ENCODE data around the gene GBX2. TPM values are rescaled to one million over a fixed set of nuclear protein-coding genes. Genes with fewer than 3 reads are reported as not detected.

GBX2 gene
- total RNA-seq, 1 experiment from 2014 or later = 10.2 TPM

DNA sequence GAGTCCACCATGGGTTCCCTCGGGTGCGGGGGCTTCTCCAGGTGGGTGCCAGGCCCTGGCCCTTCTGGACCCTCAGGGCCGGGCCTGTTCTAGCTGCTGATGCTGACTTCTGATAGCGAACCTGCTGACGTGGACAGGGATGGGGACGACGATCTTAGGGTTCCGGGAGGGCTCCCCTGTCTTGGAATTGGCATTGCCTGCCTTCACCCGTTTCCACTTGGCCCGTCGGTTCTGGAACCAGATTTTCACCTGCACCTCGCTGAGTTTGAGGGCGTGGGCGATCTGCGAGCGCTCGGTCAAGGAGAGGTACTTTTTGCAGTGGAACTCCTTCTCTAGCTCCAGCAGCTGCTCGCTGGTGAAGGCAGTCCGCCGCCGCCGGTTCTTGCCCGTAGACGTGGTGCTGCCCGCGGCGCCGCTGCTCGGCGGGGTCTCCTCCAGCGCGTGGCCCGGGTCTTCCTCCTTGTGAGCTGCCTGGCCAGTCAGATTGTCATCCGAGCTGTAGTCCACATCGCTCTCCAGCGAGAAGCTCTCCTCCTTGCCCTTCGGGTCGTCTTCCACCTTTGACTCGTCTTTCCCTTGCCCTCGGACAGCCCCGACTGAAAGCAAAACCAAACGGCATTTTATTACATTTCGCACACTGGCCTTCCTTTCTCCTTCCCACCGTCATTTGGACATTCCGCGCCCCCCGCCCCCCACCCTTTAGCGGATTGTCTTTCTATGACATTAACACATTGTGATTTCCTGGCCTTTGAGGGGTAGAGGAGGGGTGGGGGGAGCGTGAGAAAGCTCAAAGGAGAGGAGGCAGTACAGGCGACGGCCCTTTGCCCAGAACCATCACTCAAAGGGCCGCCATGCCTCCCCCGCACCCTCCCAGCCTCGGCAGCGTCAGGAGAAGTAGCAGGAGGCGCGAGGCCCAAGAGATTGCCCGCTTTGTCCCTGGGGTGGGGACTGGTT is 2.1 kb downstream of the GBX2 start:
- intact Hi-C loops (cut with micrococcal nuclease; ENCODE audit: unreplicated experiment) = no loop called here
- ATAC-seq = no peak
- H3K9me3 ChIP-seq (ENCODE audit: control insufficient read depth, insufficient read depth, low read depth, low read length) = no peaks in the 10 kb centered on the region
- no peak for DNase-seq (ENCODE audit: low read depth, low spot score)
- TSS peak; percentile 77 for BruUV-seq (replicated peaks)
- no peak for TF ChIP-seq SIN3A (IDR thresholded peaks at IDR 0.05; ENCODE audit: borderline replicate concordance, insufficient read depth, low read depth, low read length)
- TF ChIP-seq POLR2AphosphoS5 (IDR thresholded peaks at IDR 0.05; ENCODE audit: low read depth, low read length) = no peak
- H3K27ac ChIP-seq (ENCODE audit: low read length) = peak overlapping the region; percentile 83
- H3K4me1 ChIP-seq (ENCODE audit: control insufficient read depth, insufficient read depth, low read length) = peaks cover 9% of the 10 kb centered on the region
- no peaks in the 10 kb centered on the region for H3K27me3 ChIP-seq (ENCODE audit: control insufficient read depth, insufficient read depth, low read length)
- ChIA-PET POLR2A (interaction anchor here (0.7 kb wide), 1 partner anchor 653 kb away, joined by 11 read pairs; no protein-coding TSS in a partner anchor), CTCF (no interaction called here)
- H3K36me3 ChIP-seq (ENCODE audit: control insufficient read depth, insufficient read depth, low read length) = no peaks in the 10 kb centered on the region
- in situ Hi-C loops (cut with HindIII; ENCODE audit: low pct_unique_long_range_greater_than_20kb, low sequenced_read_pairs) = no loop called here
- peak overlapping the region; percentile 67 to 76 for H3K4me3 ChIP-seq (ENCODE audit: low read depth in 2 of 2, low read length in 2 of 2)

DNA sequence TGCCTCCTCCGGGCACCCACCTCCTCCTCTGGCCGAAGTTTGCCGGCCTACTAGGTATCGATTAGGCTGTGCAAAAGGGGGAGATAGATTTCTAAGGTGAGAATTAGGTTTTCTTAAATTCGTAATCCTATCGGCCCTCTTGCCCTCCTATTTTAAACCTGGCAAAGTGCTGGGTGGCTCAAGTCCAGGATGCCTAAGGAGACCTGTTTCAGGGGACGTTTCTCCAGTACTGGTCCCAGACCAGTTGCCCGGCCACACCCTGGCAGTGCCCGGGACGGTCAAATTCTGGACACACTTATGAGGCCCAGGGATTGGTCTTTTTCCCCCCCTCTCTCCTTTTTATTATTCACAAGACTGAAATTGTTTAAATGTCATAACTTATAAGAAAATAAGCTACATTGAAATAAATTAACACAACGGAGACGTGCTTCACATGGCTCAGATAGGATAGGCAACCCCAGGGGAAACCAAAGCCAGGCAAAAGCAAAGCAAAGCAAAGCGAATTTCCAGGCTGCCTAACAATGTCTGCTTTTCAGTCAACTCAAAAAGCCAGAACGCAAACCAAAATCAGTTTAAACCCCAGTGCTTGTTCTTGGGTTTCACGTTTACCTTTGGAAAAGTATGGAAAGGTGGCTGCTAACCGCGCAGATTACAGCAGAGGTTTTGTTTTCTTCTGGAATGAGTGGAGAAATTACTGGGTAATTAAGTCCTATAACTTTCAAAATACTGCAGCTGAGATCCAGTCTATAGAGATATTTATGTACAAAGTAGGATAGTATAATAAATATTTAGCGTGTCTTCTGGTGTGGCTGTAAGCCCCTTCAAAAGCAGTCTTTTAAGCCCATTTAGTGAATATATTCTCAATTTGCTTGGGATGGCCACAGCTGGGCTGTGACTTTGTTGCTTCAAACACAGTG is 3.0 kb downstream of the GBX2 start:
- peak overlapping the region; percentile 83 for H3K27ac ChIP-seq (ENCODE audit: low read length)
- H3K27me3 ChIP-seq (ENCODE audit: control insufficient read depth, insufficient read depth, low read length) = no peaks in the 10 kb centered on the region
- no peak for ATAC-seq
- H3K9me3 ChIP-seq (ENCODE audit: control insufficient read depth, insufficient read depth, low read depth, low read length) = no peaks in the 10 kb centered on the region
- H3K4me3 ChIP-seq (ENCODE audit: low read depth in 2 of 2, low read length in 2 of 2) = peak overlapping the region; percentile 67 to 76
- TF ChIP-seq, protein P1, sequence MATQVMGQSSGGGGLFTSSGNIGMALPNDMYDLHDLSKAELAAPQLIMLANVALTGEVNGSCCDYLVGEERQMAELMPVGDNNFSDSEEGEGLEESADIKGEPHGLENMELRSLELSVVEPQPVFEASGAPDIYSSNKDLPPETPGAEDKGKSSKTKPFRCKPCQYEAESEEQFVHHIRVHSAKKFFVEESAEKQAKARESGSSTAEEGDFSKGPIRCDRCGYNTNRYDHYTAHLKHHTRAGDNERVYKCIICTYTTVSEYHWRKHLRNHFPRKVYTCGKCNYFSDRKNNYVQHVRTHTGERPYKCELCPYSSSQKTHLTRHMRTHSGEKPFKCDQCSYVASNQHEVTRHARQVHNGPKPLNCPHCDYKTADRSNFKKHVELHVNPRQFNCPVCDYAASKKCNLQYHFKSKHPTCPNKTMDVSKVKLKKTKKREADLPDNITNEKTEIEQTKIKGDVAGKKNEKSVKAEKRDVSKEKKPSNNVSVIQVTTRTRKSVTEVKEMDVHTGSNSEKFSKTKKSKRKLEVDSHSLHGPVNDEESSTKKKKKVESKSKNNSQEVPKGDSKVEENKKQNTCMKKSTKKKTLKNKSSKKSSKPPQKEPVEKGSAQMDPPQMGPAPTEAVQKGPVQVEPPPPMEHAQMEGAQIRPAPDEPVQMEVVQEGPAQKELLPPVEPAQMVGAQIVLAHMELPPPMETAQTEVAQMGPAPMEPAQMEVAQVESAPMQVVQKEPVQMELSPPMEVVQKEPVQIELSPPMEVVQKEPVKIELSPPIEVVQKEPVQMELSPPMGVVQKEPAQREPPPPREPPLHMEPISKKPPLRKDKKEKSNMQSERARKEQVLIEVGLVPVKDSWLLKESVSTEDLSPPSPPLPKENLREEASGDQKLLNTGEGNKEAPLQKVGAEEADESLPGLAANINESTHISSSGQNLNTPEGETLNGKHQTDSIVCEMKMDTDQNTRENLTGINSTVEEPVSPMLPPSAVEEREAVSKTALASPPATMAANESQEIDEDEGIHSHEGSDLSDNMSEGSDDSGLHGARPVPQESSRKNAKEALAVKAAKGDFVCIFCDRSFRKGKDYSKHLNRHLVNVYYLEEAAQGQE (IDR thresholded peaks at IDR 0.05; ENCODE audit: insufficient read depth in 1 of 2, low read depth in 2 of 2, low read length in 1 of 2) = no peak
- TF ChIP-seq POLR2AphosphoS5 (IDR thresholded peaks at IDR 0.05; ENCODE audit: low read depth, low read length) (no peak), TCF7L2 (IDR thresholded peaks at IDR 0.05; ENCODE audit: low read depth, low read length) (no peak), SIN3A (IDR thresholded peaks at IDR 0.05; ENCODE audit: borderline replicate concordance, insufficient read depth, low read depth, low read length) (no peak)
- TF ChIP-seq, protein P2, sequence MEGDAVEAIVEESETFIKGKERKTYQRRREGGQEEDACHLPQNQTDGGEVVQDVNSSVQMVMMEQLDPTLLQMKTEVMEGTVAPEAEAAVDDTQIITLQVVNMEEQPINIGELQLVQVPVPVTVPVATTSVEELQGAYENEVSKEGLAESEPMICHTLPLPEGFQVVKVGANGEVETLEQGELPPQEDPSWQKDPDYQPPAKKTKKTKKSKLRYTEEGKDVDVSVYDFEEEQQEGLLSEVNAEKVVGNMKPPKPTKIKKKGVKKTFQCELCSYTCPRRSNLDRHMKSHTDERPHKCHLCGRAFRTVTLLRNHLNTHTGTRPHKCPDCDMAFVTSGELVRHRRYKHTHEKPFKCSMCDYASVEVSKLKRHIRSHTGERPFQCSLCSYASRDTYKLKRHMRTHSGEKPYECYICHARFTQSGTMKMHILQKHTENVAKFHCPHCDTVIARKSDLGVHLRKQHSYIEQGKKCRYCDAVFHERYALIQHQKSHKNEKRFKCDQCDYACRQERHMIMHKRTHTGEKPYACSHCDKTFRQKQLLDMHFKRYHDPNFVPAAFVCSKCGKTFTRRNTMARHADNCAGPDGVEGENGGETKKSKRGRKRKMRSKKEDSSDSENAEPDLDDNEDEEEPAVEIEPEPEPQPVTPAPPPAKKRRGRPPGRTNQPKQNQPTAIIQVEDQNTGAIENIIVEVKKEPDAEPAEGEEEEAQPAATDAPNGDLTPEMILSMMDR (IDR thresholded peaks at IDR 0.05) = no peak
- POLR2A ChIA-PET = no interaction called here
- CTCF ChIA-PET = no interaction called here
- no peak for DNase-seq (ENCODE audit: low read depth, low spot score)
- in situ Hi-C loops (cut with HindIII; ENCODE audit: low pct_unique_long_range_greater_than_20kb, low sequenced_read_pairs) (no loop called here), intact Hi-C loops (cut with micrococcal nuclease; ENCODE audit: unreplicated experiment) (no loop called here)
- BruUV-seq (replicated peaks) = no TSS peak
- H3K4me1 ChIP-seq (ENCODE audit: control insufficient read depth, insufficient read depth, low read length) = peaks cover 9% of the 10 kb centered on the region; the same call in 1 of the 2 replicates
- H3K36me3 ChIP-seq (ENCODE audit: control insufficient read depth, insufficient read depth, low read length) = no peaks in the 10 kb centered on the region

Measured in Panc1 (cell line).